Mononuclear cell (primary cell): ENCODE results near the gene WWOX. TPM values are rescaled to one million over a fixed set of nuclear protein-coding genes. Genes with fewer than 3 reads are reported as not detected.
"Not testable (repeated sequence)": the region's sequence is repeated elsewhere in the genome, so short reads cannot be mapped to it uniquely, and the experiment has no call there.

Experiments used
- H3K27me3 ChIP-seq: 2 replicates; pipeline ENCODE4 v1.6.0; 2011; ENCODE audit warnings: low read length, control low read depth; ENCODE audit not compliant: insufficient read depth
- H3K4me1 ChIP-seq: 2 replicates; pipeline ENCODE4 v1.5.1; 2011; ENCODE audit warnings: mild to moderate bottlenecking, low read length, control low read depth; ENCODE audit not compliant: insufficient read depth
- H3K4me3 ChIP-seq: 2 replicates; pipeline ENCODE4 v1.5.1; 2011; ENCODE audit warnings: mild to moderate bottlenecking, low read length, moderate library complexity
- H3K9me3 ChIP-seq: 2 replicates; pipeline ENCODE4 v1.5.1; 2011; ENCODE audit warnings: low read depth, mild to moderate bottlenecking, control low read depth, low read length
- total RNA-seq: library from RNA; depleted of rRNA; stranded (reverse); fragments of >200 nt; gene quantifications from one replicate; pipeline ENCODE4 v1.2.3, GENCODE V29; 2012

WWOX gene
- total RNA-seq, 1 donor: 22.7 TPM

DNA sequence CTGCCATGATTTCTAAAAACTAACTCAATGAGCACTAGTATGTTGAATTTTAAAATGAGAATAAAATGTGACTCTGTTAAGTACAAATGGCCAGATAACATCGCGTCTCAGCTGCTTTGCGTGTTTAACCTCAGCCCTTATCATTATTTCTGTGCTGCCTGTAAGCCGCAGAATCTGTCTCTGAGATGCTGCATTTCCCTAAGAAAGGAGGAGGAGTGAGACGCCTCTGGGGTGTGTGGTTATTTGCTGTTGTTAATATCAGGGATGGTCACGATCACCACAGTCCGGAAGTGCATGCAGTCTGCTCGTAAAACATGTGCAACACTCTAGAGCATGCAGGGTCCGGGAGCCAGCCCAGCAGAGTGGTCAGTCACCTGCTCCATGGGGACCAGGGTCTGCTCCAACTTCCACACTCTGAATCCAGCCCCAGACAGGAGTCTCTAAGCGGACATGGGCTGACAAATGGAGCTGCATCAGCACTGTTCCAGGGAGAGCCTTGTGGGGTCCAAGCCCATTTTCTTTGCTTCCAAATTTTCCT, 1158.6 kb downstream of the WWOX start:
- Histone ChIP-seq H3K4me3 (no peak overlapping the region), H3K4me1 (peaks cover 2% of the 10 kb centered on the region), H3K9me3 (no peaks in the 10 kb centered on the region), H3K27me3 (no peaks in the 10 kb centered on the region)

DNA sequence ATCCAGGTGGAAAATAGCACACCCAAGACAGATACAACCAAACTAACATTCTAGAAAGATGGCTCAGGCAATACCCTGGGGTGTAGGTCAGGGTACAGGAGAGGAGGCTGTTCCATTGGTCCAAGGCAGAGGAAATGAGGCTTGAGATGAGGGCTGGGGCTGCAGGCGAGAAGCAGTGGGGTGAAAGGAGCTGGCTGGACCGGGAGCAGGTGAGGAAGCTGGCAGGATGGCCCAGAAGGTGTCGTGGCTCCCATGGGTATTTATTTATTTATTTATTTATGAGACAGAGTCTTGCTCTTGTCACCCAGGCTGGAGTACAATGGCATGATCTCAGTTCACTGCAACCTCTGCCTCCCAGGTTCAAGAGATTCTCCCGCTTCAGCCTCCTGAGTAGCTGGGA, 1161.4 kb downstream of the WWOX start:
- not testable (repeated sequence) for H3K27me3 ChIP-seq, H3K4me3 ChIP-seq, H3K9me3 ChIP-seq
- peaks cover 27% of the 10 kb centered on the region for H3K4me1 ChIP-seq

DNA sequence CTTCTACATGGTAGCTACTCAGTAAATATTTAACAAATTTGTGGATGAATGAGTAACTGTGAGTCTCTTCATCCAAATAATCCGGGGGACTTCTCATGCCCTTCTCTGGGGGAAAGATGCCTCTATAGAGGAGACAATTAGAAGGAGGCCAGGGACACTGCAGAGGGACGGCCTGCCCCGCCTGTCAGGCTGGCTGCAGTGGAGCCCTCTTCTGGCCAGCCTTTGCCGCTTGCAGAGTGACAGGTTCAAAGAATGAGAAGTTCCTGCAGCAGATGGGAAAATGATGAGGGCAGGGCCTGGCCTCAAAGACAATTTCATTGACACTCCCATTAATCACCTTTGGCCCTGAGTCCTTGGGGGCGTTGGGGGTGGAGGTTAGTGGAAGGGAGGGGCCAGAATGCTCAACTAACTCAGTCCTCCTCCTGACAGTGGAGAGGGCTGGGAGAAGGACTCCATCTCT, 1162.1 kb downstream of the WWOX start:
- Histone ChIP-seq H3K27me3 (no peaks in the 10 kb centered on the region), H3K9me3 (no peaks in the 10 kb centered on the region), H3K4me1 (peaks cover 29% of the 10 kb centered on the region), H3K4me3 (no peak overlapping the region)

DNA sequence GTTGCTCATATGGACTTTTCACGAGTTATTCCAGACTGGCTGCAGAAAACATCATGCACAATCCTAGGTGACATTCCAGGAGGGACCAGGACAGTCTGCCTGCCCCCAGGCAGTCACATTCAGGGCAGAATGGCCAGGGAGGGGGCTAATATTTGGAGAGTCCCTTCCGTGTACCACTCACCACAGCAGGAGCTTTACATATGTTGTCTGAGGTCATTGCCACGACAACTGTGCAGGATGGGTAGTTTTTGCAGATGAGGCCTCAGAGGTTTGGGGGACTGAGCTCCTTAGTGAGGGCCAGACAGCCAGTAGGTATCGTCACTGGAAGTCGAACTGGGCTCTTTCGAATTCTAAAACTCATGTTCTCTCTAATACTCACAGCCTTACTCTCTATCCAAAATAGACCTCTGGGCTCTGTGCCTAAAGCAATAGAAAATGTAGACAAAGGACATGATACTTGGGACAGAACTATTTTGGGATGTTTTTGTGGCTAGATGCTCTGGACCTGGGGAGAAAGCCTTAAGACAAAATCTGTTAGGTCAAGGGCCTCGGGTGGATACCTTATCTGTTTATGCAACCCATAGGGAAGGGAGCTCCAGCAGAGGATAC, 1162.6 kb downstream of the WWOX start:
- H3K4me3 ChIP-seq: no peak overlapping the region
- no peaks in the 10 kb centered on the region for H3K9me3 ChIP-seq
- H3K4me1 ChIP-seq: peaks cover 29% of the 10 kb centered on the region
- H3K27me3 ChIP-seq: no peaks in the 10 kb centered on the region

Other genes starting within 250 kb of the WWOX start
- not detected for gene CLEC3A, start 77.1 kb upstream of the WWOX start, total RNA-seq